Stimulated activated CD4-positive, alpha-beta T cell treated with anti-CD3 and anti-CD28 coated beads, TNF-alpha, amount 100 ng/mL, for 1 hour (primary cell): ENCODE measurements around the gene UBR1.

ENCODE experiments used
- DNase-seq, 3 donors: peaks; one replicate each; pipeline ENCODE4 v3.0.0-alpha.2; 2020; ENCODE audit warnings: low read depth in 3 of 3, low spot score in 1 of 3

The UBR1 gene

DNA sequence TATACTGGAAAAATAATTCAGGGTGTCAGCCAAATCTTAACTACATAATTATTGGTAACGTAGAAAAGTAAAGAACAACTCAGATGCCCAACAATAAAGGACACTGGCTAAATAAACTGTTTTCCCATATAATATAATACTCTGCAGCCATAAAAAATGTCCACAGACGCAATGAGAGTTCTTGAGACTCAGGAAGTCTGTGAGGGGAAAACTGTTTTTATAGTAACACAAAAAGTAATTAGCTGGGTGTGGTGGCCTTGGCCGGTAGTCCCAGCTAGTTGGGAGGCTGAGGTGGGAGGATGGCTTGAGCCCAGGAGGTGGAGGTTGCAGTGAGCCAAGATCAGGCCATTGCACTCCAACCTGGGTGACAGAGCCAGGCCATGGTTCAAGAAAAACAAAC is 5.5 kb upstream of the UBR1 start:
- no peak for DNase-seq

DNA sequence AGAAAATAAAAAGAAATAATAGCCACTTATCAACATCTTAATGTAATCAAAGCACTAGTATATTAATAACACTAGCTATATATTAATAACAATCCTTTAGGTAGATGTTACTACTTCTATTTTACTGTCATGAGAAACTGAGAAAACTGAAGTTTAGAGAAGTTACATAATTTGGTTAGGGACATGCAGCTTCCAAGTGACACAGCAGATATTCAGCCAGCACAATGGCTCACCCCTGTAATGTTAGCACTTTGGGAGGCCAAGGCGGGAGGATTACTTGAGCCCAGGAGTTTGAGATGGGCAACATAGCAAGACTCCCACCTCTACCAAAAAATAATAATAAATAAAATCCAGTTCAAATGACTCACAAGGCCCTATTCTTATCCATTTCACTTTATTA is 1.9 kb upstream of the UBR1 start:
- DNase-seq, result no peak

DNA sequence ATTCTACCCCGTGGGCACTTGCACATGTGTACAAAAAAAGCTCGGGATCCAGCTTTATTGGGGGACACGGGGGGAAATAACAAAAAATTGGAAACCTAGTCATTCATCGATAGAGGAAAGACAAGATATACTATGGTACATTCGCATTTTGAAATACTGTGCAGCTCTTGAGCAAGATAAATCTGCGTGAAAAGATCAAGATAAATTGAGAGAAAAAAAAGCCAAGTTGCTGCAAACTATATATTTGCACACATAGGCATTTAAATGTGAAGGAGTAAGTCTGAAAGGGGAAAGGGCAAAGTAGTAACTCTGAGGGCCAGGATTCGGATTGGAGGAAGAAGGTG is 620 bp upstream of the UBR1 start:
- DNase-seq, result no peak

DNA sequence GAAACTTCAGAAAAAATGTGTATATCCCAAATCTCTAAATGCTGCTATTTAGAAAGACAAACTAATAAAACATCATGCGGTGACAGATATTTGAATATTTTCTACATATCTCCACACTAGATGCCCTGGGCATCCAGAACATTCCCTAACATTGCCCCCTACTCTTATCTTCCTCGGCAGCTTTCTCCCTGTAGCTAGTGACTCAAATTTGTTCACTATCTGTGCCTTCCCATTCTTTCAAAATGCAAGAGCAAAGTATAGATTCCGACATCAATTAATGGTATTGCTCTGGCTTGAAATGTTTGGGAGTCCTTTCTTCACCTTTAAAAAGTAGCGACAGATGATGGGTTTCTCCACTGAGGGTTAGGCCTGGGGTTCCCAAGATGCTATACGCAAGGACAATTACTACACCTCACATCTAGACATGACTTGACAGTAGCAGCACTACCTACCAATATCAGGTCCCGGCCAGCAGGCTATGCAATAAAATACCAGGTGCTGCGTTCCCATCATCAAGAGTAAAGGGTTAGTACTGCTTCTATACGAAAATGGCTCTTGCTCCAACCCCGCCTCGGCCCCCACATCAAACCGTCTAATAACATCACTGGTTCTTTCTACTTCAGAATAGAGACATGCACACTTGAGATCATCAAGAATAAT is 631 bp downstream of the UBR1 start:
- no peak for DNase-seq

- DNase-seq, result no peak
Measured at GRCh38 chr15:43104426-43104825, 1.4 kb downstream of the UBR1 start.

DNA sequence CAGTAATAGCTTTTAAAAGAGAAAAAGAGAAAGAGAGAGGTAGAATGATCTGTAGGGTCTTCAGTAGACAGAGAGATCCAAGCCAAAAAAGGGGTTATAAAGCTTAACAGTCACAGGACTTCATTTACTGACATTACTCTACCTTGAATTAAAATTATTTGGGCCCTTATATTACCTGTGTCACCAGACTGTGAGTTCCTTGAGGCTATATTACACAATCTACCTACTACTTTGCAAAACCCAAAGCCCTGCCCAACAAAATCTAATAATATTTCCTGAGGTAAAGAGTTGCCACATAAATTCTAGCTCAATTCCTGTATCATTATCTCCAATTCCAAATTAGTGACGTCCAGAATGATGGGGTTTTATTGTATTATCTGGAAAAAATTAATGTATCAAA is 1.9 kb downstream of the UBR1 start:
- DNase-seq, result no peak

DNA sequence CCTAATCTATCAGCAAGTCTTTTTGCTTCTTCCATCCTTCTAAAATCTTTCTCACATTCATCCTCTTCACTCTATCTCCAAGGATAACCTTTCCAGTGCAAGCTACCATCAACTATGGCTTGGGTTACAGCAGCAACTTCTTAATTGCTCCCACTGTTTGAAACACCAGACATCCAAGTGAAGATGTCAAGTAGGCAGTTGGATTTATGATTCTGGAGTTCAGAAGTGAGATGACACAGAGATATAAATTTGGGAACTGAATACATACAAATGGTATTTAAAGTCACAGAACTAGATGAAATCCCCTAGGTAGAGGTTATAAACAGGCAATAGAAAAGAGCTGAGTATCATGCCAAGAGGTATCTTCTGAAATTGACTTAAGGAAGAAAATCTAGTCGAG is 3.7 kb downstream of the UBR1 start:
- DNase-seq, result no peak

DNA sequence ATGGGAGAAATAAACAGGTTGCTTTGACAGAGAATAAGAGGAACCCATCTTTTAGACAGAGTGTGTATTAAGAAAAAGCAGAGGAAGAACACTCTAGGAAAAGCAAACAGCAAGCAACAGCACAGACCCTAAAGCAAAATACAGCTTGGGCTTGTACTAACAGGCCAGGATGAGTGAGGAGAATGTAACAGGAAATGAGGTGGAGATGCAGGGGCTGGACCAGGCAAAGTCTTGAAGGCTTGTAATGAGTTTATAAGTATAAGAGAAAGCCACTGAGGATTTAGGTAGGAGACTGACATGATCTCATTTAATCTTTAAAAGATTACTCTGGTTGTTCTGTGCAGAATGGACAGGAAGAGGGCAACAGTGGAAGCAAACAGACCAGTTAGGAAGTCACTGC is 4.9 kb downstream of the UBR1 start:
- DNase-seq, result no peak

DNA sequence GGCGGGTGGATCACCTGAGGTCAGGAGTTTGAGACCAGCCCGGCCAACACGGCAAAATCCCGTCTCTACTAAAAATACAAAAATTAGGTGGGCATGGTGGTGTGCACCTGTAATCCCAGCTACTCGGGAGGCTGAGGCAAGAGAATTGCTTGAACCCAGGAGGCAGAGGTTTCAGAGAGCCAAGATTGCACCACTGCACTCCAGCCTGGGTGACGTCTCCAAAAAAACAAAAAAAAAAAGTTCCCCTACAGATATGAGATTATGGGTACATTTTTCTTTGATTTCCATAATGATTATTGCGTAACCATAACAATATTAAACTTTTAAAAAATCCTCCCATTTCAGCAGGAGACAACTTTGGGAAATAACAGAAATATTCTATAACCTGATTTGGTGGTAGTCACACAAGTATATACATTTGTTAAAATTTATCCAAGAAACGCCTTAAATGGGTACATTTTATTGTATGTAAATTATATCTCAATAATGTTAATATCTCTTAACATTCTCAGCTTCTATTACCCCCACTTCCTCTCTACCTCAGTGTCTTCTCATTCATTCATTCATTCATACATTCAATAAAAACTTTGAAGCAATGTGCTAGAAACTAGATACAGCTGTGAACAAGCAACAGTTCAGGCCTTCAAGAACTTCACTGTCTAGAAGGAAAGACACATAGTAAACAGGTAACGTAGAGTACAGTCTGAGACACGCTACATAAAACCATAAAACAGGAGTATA is 6.6 kb downstream of the UBR1 start:
- DNase-seq, result no peak

- no peak for DNase-seq
Measured at GRCh38 chr15:43096411-43096810, 9.4 kb downstream of the UBR1 start.

- no peak for DNase-seq
Measured at GRCh38 chr15:43095708-43096347, 10.0 kb downstream of the UBR1 start.

DNA sequence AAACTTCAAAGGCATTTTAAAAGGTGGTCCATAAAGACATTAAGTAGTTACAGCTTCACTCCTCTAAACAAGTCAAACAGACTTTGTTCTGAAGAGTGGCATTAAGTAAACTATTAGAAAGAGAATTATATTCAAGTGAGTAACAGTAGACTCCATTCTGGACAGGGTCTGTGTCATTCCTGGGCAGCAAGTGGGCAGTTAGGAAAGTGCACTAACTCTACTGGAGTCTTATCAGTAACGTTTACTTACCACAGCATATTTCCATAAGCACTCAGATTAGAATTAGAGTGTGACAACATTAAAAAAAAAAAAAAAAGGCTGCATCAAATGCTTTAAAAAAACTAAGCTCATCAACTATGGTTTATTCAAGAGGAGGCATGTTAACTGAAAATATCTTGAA is 10.6 kb downstream of the UBR1 start:
- no peak for DNase-seq

GRCh38 chr15:43094416-43095030 is 11.3 kb downstream of the UBR1 start:
- DNase-seq, result no peak

GRCh38 chr15:43093026-43093425 is 12.8 kb downstream of the UBR1 start:
- no peak for DNase-seq

DNA sequence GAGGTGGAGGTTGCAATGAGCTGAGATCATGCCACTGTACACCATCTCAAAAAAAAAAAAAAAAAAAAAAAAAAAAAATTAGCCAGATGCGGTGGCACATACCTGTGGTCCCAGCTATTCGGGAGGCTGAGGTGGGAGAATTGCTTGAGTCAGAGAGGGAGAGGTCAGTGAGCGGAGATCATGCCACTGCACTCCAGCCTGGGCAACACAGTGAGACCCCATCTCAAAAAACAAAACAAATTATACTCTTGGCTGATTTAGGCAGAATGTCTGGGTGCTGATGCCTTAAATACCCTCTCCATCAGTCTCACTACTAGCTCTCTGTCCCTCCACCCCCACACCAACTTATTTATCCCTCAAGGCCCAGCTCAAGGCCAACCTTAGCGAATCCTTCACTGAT is 14.0 kb downstream of the UBR1 start:
- DNase-seq, result no peak

- DNase-seq, result no peak
Measured at GRCh38 chr15:43086551-43086950, 19.3 kb downstream of the UBR1 start.

DNA sequence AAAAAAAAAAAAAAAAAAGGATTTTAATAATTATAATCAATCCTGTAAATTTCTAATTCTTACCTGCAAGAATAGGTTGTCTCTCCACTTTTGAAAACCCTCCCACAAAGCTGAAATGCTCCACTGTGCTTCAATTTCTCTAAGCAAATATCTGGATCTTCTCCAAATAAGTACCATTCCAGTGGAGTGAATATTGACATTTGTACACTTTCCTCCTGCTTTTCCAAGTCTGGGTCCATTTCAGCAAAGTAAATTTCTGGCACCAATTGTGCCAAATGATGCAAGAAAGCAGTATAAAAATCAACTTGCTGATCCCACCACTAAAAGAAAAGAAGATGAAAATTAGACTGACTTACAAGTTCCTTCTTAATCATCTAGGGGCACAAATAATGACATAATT is 19.9 kb downstream of the UBR1 start:
- no peak for DNase-seq

DNA sequence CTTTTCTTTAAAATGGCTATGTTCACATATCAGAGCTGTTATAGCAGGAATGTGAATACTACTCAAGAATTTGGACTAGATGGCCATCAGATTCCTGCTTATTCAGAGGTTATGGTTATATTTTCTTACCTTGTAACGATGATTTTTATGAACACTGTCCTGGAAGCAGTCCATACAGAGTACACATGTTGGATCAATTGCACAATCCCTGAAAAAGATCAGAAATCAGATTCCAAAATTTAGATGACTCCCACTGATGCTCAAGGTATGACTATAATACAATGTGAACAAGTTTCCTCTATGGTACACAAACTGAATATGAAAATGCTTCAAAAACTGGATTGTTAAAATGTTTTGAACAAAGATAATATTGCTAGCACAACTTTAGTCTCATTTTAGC is 23.3 kb downstream of the UBR1 start:
- no peak for DNase-seq

- DNase-seq, result no peak
Measured at GRCh38 chr15:43081283-43081682, 24.6 kb downstream of the UBR1 start.

DNA sequence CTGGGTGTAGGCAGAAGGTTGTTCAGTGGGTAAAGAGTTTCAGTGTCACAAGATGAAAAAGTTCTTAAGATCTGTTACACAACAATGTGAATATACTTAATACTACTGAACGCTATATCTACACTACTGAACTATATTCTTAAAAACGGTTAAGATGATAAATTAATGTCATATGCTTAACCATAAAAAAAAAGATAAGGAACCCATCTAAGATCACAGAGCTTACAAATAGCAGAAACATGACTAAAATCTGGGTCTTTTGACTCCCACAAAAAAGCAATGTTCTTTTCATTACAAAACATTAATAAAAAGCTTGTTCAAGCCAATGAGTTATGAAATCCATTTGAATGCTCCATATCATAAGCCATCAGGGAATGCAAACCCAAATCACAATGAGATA is 34.4 kb downstream of the UBR1 start:
- DNase-seq, result no peak

DNA sequence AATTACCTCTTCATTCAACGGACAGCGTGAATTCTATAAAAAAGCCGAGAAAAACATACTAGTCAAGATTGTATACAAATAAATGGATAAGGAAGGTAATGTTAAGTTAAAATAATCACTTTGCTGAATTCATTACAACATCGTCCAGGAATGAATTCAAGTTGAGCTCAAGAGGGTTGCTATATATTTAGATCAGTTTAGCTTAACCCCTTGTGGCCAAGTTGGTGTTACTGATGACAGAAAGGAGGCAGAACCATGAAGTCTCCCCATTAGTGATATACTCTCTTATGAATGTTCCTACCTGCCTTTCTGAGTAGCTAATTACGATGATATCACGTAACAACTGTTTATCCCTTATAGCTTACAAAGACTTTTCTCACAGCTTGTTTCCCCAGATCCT is 34.9 kb downstream of the UBR1 start:
- no peak for DNase-seq

- DNase-seq, result no peak
Measured at GRCh38 chr15:43070249-43070648, 35.6 kb downstream of the UBR1 start.
